NCI-H69 (cell line): ENCODE results near the gene ALG3.
"Not testable (repeated sequence)": the region's sequence is repeated elsewhere in the genome, so short reads cannot be mapped to it uniquely, and the experiment has no call there.

Source experiments
- DNase-seq: peaks from one replicate; lab custom pipeline; 2025; lab: John Stamatoyannopoulos, UW

ALG3 gene

GRCh38 chr3:184248454-184249411 is at the start of gene ALG3:
TSS of gene ALG3 (minus strand) at chr3:184248962. CDS start at chr3:184248940, 22 bp downstream.
- DNase-seq = peak; percentile 95

GRCh38 chr3:184296616-184297015 is 47.9 kb upstream of the ALG3 start:
- DNase-seq = no peak

- no peak for DNase-seq
Observed at GRCh38 chr3:184295771-184296170, 47.0 kb upstream of the ALG3 start.

GRCh38 chr3:184291738-184292445 is 43.1 kb upstream of the ALG3 start:
- DNase-seq = no peak

- no peak for DNase-seq
Observed at GRCh38 chr3:184291044-184291737, 42.4 kb upstream of the ALG3 start.

GRCh38 chr3:184290331-184290730 is 41.6 kb upstream of the ALG3 start:
- no peak for DNase-seq

GRCh38 chr3:184289426-184289938 is 40.7 kb upstream of the ALG3 start:
- DNase-seq = peak; percentile 79

GRCh38 chr3:184284696-184285095 is 35.9 kb upstream of the ALG3 start:
- peak; percentile 91 for DNase-seq

- no peak for DNase-seq
Observed at GRCh38 chr3:184283681-184284080, 34.9 kb upstream of the ALG3 start.

GRCh38 chr3:184282941-184283340 is 34.2 kb upstream of the ALG3 start:
- DNase-seq = peak; percentile 43

- DNase-seq = no peak
Observed at GRCh38 chr3:184277366-184277765, 28.6 kb upstream of the ALG3 start.

- peak; percentile 44 for DNase-seq
Observed at GRCh38 chr3:184275961-184276910, 27.5 kb upstream of the ALG3 start, which contains the start of gene ECE2. TSS of gene ECE2 (plus strand) at chr3:184276022. CDS start at chr3:184276154, 132 bp downstream.

GRCh38 chr3:184275381-184275701 is 26.6 kb upstream of the ALG3 start:
- no peak for DNase-seq

- no peak for DNase-seq
Observed at GRCh38 chr3:184272269-184272668, 23.5 kb upstream of the ALG3 start.

GRCh38 chr3:184267249-184267648 is 18.5 kb upstream of the ALG3 start:
- DNase-seq = not testable (repeated sequence)

GRCh38 chr3:184262764-184263179 is 14.0 kb upstream of the ALG3 start:
- no peak for DNase-seq

- DNase-seq = peak; percentile 92
Observed at GRCh38 chr3:184261854-184262763, 13.3 kb upstream of the ALG3 start.

GRCh38 chr3:184261270-184261853 is 12.6 kb upstream of the ALG3 start, which contains the start of gene CAMK2N2:
TSS of gene CAMK2N2 (minus strand) at chr3:184261553. CDS start at chr3:184261285, 268 bp downstream.
- peak; percentile 98 for DNase-seq

GRCh38 chr3:184260724-184261269 is 12.0 kb upstream of the ALG3 start:
- peak; percentile 76 for DNase-seq
